IgD-negative memory B cell (primary cell): Measurements from ENCODE around the gene AFP. TPM values are rescaled to one million over a fixed set of nuclear protein-coding genes. Genes with fewer than 3 reads are reported as not detected.
A peak's percentile ranks its signal among the peaks of the same experiment; 100 is the strongest.

Source experiments
- H3K27ac Mint-ChIP-seq, 3 donors: one replicate each; pipeline ENCODE4 v1.8.0; 2020 to 2022; ENCODE audit warnings: mild to moderate bottlenecking in 3 of 3, mixed read lengths in 3 of 3, moderate library complexity in 1 of 3
- H3K27me3 Mint-ChIP-seq: one replicate; pipeline ENCODE4 v1.8.0; 2021; ENCODE audit warnings: mixed read lengths
- H3K36me3 Mint-ChIP-seq: one replicate; pipeline ENCODE4 v1.8.0; 2020; ENCODE audit warnings: mild to moderate bottlenecking, mixed read lengths
- H3K4me1 Mint-ChIP-seq, 3 donors: one replicate each; pipeline ENCODE4 v1.8.0; 2020 to 2022; ENCODE audit warnings: mixed read lengths in 3 of 3, mild to moderate bottlenecking in 1 of 3
- H3K4me3 Mint-ChIP-seq, 4 donors: one replicate each; pipeline ENCODE4 v1.8.0; 2020 to 2022; ENCODE audit warnings: mild to moderate bottlenecking in 4 of 4, mixed read lengths in 4 of 4, moderate library complexity in 3 of 4
- H3K9me3 Mint-ChIP-seq, 3 donors: one replicate each; pipeline ENCODE4 v1.8.0; 2020 to 2021; ENCODE audit warnings: mixed read lengths in 3 of 3, mild to moderate bottlenecking in 1 of 3
- polyA plus RNA-seq: library from polyadenylated mRNA; unstranded; fragments of 300-500 nt; fragmentation: Illumina TruSeq; gene quantifications from one replicate; pipeline ENCODE4 v1.2.3, GENCODE V29; 2021

AFP gene
- polyA plus RNA-seq, 1 donor from 2014 or later = not detected

DNA sequence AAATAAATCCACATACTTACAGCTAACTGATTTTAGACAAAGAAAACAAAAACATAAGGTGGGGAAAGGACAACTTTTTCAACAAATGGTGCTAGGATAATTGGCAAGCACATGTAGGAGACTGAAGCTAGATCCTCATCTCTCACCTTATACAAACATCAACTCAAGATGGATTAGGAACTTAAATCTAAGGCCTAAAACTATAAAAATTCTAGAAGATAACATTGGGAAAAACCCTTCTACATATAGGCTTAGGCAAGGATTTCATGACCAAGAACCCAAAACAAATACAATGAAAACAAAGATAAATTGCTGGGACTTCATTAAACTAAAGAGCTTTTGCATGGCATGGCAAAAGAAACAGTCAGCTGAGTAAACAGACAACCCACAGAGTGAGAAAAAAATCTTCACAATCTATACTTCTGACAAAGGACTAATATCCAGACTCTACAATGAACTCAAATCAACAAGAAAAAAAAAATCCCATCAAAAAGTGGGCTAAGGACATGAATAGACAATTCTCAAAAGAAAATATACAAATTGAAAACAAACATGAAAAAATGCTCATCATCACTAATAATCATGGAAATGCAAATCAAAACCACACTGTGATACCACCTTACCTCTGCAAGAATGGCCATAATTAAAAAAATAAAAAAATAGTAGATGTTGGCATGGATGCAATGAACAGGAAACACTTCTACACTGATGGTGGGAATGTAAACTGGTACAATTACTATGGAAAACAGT, 14.1 kb upstream of the AFP start:
- Mint-ChIP-seq H3K36me3 (no peaks in the 10 kb centered on the region), H3K4me3 (no peak overlapping the region), H3K4me1 (no peaks in the 10 kb centered on the region), H3K27ac (peak overlapping the region in 1 of 3 donors; percentile 41), H3K9me3 (peaks cover 0 to 2% (median 0%) of the 10 kb centered on the region in 3 donors), H3K27me3 (peaks cover 6% of the 10 kb centered on the region)

DNA sequence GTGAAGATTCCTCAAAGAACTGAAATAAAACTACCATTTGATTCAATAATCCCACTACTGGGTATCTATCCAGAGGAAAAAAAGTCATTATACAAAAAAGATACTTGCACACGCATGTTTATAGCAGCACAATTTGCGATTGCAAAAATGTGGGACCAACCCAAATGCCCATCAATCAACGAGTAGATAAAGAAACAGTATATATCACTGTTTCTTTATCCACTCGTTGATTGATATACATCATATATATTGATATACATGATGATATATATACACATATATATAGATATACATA, 13.6 kb upstream of the AFP start:
- Mint-ChIP-seq H3K27me3 (peaks cover 6% of the 10 kb centered on the region), H3K9me3 (peaks cover 0 to under 1% (median 0%) of the 10 kb centered on the region in 3 donors), H3K27ac (no peak overlapping the region), H3K4me3 (no peak overlapping the region), H3K4me1 (no peaks in the 10 kb centered on the region), H3K36me3 (no peaks in the 10 kb centered on the region)

GRCh38 chr4:73423184-73423583, 12.8 kb upstream of the AFP start:
- Mint-ChIP-seq H3K27me3 (peaks cover 4% of the 10 kb centered on the region), H3K27ac (no peak overlapping the region), H3K9me3 (no peaks in the 10 kb centered on the region), H3K36me3 (no peaks in the 10 kb centered on the region), H3K4me1 (no peaks in the 10 kb centered on the region), H3K4me3 (no peak overlapping the region)

DNA sequence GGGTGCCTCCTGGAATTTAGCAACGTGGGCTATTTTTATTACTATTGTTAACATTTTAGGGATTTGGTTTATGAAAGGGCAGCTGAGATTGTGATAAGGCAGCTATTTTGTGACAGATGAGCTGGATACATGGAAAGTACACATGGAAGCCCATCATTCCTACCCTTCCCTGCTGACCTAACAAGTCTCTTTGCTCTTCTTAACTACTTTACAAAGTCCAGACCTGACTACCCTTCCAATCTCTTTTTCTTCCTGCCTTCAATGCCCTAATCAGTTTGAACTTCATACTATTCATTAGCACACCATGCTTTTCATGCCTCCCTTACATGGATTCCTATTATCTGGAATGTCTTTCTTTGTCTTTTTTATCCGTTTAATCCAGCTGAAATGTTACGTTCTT, 9.4 kb upstream of the AFP start:
- Mint-ChIP-seq H3K4me1 (no peaks in the 10 kb centered on the region), H3K27me3 (peaks cover 3% of the 10 kb centered on the region), H3K4me3 (no peak overlapping the region), H3K9me3 (no peaks in the 10 kb centered on the region), H3K36me3 (no peaks in the 10 kb centered on the region), H3K27ac (no peak overlapping the region)

DNA sequence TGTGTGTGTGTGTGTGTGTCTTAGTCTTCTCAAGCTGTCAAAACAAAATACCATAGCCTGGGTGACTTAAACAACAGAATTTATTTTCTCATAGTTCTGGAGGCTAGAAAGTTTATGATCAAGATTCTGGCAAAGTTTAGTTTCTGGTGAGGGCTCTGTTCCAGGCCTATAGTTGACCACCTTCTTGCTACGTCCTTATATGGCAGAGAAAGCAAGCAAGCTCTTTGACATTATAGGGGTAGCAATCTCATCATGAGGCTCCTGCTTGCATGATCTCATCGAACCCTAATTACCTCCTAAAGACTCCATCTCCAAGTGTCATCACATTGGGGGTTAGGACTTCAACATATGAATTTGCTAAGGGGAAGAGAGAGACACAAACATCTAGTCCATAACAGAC, 6.9 kb upstream of the AFP start:
- Mint-ChIP-seq H3K27ac (no peak overlapping the region), H3K27me3 (peaks cover 3% of the 10 kb centered on the region), H3K4me1 (no peaks in the 10 kb centered on the region), H3K36me3 (no peaks in the 10 kb centered on the region), H3K9me3 (no peaks in the 10 kb centered on the region), H3K4me3 (no peak overlapping the region)

DNA sequence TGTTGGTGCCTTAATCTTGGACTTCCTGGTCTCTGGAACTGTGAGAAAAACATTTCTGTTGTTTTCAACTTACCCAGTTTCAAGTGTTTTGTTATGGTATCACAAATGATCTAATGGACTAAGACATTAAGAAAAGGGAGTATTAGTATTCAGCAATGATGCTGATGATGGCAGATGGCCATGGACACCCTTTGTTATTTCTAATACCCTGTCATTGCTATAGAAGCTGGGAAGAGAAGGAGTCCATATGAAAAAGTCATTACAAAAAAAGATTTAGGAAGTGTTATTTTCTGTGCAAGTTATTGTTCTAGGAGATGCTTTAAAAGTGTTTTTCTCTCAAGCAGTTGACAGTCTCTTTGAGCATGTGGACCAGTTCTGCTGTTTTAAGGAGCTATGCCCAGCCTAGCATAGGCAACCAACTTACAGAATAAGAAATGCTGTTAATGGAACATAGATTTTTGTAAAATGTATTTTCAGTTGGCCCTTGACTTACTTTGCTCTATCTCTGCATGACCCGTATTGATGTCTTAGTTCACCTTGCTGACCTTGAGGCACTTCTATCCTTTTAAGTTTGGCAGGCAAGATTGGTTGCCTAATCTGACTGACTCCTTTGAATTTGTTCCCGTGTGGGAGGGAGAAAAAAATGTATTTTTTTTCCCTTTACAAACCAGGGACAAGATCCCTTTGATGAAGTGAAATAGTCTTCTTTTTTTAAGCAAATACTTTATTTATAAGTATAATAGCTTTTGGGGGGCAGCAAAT, 6.0 kb upstream of the AFP start:
- Mint-ChIP-seq H3K27ac (no peak overlapping the region), H3K4me3 (no peak overlapping the region), H3K9me3 (no peaks in the 10 kb centered on the region), H3K4me1 (no peaks in the 10 kb centered on the region), H3K27me3 (peaks cover 3% of the 10 kb centered on the region), H3K36me3 (no peaks in the 10 kb centered on the region)

DNA sequence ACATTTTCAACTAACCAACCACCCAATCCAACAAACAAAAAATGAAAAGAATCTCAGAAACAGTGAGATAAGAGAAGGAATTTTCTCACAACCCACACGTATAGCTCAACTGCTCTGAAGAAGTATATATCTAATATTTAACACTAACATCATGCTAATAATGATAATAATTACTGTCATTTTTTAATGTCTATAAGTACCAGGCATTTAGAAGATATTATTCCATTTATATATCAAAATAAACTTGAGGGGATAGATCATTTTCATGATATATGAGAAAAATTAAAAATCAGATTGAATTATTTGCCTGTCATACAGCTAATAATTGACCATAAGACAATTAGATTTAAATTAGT, 4.2 kb upstream of the AFP start:
- no peaks in the 10 kb centered on the region for H3K36me3 Mint-ChIP-seq
- H3K27me3 Mint-ChIP-seq = no peaks in the 10 kb centered on the region
- H3K9me3 Mint-ChIP-seq = no peaks in the 10 kb centered on the region
- H3K4me1 Mint-ChIP-seq = no peaks in the 10 kb centered on the region
- no peak overlapping the region for H3K27ac Mint-ChIP-seq
- H3K4me3 Mint-ChIP-seq = no peak overlapping the region

DNA sequence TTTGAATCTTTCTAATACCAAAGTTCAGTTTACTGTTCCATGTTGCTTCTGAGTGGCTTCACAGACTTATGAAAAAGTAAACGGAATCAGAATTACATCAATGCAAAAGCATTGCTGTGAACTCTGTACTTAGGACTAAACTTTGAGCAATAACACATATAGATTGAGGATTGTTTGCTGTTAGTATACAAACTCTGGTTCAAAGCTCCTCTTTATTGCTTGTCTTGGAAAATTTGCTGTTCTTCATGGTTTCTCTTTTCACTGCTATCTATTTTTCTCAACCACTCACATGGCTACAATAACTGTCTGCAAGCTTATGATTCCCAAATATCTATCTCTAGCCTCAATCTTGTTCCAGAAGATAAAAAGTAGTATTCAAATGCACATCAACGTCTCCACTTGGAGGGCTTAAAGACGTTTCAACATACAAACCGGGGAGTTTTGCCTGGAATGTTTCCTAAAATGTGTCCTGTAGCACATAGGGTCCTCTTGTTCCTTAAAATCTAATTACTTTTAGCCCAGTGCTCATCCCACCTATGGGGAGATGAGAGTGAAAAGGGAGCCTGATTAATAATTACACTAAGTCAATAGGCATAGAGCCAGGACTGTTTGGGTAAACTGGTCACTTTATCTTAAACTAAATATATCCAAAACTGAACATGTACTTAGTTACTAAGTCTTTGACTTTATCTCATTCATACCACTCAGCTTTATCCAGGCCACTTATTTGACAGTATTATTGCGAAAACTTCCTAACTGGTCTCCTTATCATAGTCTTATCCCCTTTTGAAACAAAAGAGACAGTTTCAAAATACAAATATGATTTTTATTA, 3.6 kb upstream of the AFP start:
- H3K36me3 Mint-ChIP-seq = no peaks in the 10 kb centered on the region
- H3K27me3 Mint-ChIP-seq = no peaks in the 10 kb centered on the region
- no peak overlapping the region for H3K27ac Mint-ChIP-seq
- no peaks in the 10 kb centered on the region for H3K9me3 Mint-ChIP-seq
- H3K4me3 Mint-ChIP-seq = no peak overlapping the region
- no peaks in the 10 kb centered on the region for H3K4me1 Mint-ChIP-seq

GRCh38 chr4:73433140-73433539, 2.9 kb upstream of the AFP start:
- Mint-ChIP-seq H3K27me3 (no peaks in the 10 kb centered on the region), H3K9me3 (no peaks in the 10 kb centered on the region), H3K4me1 (no peaks in the 10 kb centered on the region), H3K36me3 (no peaks in the 10 kb centered on the region), H3K27ac (no peak overlapping the region), H3K4me3 (no peak overlapping the region)

GRCh38 chr4:73434311-73434710, 1.7 kb upstream of the AFP start:
- Mint-ChIP-seq H3K27me3 (no peaks in the 10 kb centered on the region), H3K4me3 (no peak overlapping the region), H3K27ac (no peak overlapping the region), H3K4me1 (no peaks in the 10 kb centered on the region), H3K36me3 (no peaks in the 10 kb centered on the region), H3K9me3 (no peaks in the 10 kb centered on the region)

DNA sequence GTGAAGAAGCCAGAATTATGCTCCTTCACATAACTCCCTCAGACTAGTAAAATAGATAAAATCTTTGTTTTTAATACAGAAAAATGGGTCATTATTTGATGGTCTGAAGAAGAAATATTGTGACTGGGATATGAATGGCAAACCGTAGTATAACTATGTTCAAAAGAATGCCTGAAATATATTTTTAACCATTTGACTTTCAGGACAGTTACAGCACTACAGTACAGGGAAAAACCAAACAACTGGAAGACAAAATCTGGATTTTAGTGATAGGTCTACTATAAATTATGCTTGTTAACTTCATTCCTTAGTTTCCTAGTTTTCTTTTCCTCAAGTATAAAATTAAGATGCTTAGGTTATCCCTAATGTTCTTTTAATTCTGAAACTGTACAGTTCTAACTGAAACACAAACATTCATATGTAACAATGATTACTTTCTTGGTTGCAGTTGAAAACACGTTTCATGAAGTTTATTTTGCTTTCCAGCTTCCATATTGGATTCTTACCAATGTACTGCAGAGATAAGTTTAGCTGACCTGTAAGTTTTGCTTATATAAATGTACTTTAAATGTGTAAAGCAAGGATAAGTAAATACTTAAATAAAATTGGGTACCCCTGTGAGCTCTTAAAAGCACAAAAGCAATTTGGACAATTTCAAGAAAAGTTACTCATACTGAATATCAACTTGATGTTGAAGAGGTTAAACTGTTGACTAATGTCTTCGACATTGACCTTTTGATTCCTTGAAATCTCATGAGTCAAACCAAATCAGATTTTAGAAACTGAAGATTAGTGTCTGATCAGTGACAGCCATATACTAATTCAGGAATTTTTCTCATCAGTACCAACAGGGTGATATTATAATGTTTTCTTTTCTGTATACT, 895 bp downstream of the AFP start:
- Mint-ChIP-seq H3K4me3 (no peak overlapping the region), H3K4me1 (no peaks in the 10 kb centered on the region), H3K27ac (no peak overlapping the region), H3K27me3 (peaks cover 3% of the 10 kb centered on the region), H3K36me3 (no peaks in the 10 kb centered on the region), H3K9me3 (peaks cover 0 to 2% (median 2%) of the 10 kb centered on the region in 3 donors)

GRCh38 chr4:73437558-73437956, 1.5 kb downstream of the AFP start:
- Mint-ChIP-seq H3K36me3 (peaks cover 1% of the 10 kb centered on the region), H3K27ac (no peak overlapping the region), H3K9me3 (peaks cover 0 to 2% (median 2%) of the 10 kb centered on the region in 3 donors), H3K4me1 (no peaks in the 10 kb centered on the region), H3K4me3 (no peak overlapping the region), H3K27me3 (peaks cover 3% of the 10 kb centered on the region)

DNA sequence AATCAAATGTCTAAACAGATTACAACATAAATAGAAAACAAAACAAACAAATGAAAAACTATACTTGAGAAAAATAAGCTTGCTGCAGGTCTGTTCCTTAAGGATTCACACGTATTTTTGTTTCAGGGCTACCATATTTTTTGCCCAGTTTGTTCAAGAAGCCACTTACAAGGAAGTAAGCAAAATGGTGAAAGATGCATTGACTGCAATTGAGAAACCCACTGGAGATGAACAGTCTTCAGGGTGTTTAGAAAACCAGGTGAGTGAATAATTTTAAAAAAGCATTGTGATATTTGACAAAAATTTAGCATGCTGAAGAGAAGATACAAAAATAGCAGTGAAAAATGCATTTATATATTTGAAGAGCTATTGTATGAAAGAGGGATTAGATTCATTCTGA, 2.0 kb downstream of the AFP start:
- no peaks in the 10 kb centered on the region for H3K4me1 Mint-ChIP-seq
- H3K4me3 Mint-ChIP-seq = no peak overlapping the region
- H3K27ac Mint-ChIP-seq = no peak overlapping the region
- H3K36me3 Mint-ChIP-seq = peaks cover 1% of the 10 kb centered on the region
- H3K9me3 Mint-ChIP-seq = peaks cover 0 to 2% (median 2%) of the 10 kb centered on the region in 3 donors
- peaks cover 3% of the 10 kb centered on the region for H3K27me3 Mint-ChIP-seq

DNA sequence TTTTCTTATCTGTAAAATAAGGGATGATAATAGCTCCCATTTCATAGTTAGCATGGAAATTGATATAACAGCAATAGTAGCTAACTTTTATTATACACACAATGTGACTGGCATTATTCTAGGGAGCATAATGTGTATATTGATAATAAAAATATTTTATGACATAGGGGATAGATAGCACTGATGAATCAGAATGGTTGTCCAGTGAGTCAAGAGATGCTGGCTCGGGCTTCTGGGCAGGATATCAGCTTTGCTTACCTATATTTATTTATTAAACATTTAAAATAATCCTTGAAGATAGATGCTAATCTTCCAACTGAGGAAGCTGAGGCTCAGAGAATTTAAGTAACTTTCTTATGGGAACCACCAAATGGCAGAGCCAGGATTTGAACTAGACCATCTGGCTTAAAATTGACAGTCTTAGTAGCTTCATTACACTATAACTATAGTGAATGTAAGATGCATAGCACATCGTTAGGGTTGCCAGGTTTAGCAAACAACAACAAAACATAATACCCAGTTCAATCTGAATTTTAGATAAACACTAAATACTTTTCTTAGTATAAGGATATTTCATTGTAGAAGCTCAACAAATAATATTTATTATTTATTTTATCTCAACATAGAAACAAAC, 2.7 kb downstream of the AFP start:
- H3K9me3 Mint-ChIP-seq = peaks cover 0 to 2% (median 2%) of the 10 kb centered on the region in 3 donors
- peaks cover 1% of the 10 kb centered on the region for H3K36me3 Mint-ChIP-seq
- H3K27me3 Mint-ChIP-seq = peaks cover 3% of the 10 kb centered on the region
- H3K4me1 Mint-ChIP-seq = no peaks in the 10 kb centered on the region
- no peak overlapping the region for H3K27ac Mint-ChIP-seq
- H3K4me3 Mint-ChIP-seq = no peak overlapping the region
